Stimulated activated naive CD8-positive, alpha-beta T cell treated with anti-CD3 and anti-CD28 coated beads, Interleukin-15, Interleukin-2, amounts not matched to agents 100 U/mL and 50 U/mL, for 24 hours (primary cell): ENCODE results near the gene HEPH.
"Not testable (repeated sequence)": the region's sequence is repeated elsewhere in the genome, so short reads cannot be mapped to it uniquely, and the experiment has no call there.

Source experiments
- ATAC-seq: fragments of 150-1000 bp; cut with Tn5 transposase; one replicate; pipeline ENCODE4 v1.10.0; 2021
- DNase-seq: peaks from one replicate; pipeline ENCODE4 v3.0.0; 2021

HEPH gene, protein sequence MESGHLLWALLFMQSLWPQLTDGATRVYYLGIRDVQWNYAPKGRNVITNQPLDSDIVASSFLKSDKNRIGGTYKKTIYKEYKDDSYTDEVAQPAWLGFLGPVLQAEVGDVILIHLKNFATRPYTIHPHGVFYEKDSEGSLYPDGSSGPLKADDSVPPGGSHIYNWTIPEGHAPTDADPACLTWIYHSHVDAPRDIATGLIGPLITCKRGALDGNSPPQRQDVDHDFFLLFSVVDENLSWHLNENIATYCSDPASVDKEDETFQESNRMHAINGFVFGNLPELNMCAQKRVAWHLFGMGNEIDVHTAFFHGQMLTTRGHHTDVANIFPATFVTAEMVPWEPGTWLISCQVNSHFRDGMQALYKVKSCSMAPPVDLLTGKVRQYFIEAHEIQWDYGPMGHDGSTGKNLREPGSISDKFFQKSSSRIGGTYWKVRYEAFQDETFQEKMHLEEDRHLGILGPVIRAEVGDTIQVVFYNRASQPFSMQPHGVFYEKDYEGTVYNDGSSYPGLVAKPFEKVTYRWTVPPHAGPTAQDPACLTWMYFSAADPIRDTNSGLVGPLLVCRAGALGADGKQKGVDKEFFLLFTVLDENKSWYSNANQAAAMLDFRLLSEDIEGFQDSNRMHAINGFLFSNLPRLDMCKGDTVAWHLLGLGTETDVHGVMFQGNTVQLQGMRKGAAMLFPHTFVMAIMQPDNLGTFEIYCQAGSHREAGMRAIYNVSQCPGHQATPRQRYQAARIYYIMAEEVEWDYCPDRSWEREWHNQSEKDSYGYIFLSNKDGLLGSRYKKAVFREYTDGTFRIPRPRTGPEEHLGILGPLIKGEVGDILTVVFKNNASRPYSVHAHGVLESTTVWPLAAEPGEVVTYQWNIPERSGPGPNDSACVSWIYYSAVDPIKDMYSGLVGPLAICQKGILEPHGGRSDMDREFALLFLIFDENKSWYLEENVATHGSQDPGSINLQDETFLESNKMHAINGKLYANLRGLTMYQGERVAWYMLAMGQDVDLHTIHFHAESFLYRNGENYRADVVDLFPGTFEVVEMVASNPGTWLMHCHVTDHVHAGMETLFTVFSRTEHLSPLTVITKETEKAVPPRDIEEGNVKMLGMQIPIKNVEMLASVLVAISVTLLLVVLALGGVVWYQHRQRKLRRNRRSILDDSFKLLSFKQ

DNA sequence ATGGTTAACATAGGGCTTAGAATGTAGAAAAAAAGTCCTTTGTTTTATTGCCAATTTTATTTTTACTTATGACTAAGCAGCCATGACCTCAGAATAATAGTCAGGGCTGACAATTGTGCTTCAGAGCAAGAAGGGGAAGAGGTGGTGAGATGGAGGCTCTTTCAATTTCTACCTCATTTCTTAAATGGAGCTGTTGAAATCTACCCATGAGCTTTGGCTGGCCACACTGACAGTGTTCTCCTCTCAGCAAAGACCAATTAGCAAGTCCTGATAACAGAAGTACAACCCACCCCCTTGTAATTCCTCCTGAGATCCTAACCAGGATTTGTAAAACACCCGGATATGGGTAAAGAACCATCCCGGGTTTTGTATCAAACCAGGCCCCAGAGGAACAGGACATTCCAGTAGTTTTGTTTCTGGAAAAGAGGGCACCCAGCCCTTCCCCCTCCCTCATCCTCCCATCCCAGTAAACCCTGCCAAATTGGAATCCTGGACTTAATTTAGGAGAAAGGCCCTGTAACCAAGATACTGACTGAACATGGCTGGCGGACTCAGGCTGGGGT, at the start of gene HEPH:
Gene HEPH (plus strand): TSS at position 399 of the 563 bp plus-strand sequence. CDS start 6,324 bp downstream, outside the sequence.
- ATAC-seq: no peak
- DNase-seq: no peak

DNA sequence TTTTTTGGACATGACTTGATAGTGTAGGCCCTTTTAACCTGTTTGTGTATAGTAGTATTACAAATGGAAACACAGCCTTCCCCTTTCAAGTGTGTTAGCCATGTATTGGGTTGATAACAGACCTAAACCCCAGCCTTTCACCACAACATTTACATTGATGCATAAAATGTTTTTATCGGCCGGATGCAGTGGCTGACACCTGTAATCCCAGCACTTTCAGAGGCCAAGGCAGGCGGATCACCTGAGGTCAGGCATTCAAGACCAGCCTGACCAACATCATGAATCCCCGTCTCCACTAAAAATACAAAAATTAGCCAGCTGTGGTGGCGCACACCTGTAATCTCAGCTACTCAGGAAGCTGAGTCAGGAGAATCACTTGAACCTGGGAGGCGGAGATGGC, 45.3 kb upstream of the HEPH start:
- DNase-seq, ATAC-seq: not testable (repeated sequence)

DNA sequence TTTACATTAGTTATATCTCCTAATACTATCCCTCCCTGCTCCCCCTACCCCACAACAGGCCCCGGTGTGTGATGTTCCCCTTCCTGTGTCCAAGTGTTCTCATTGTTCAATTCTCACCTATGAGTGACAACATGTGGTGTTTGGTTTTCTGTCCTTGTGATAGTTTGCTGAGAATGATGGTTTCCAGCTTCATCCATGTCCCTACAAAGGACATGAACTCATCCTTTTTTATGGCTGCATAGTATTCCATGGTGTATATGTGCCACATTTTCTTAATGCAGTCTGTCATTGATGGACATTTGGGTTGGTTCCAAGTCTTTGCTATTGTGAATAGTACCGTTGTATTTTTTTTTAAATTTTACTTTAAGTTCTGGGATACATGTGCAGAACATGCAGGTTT, 42.7 kb upstream of the HEPH start:
- DNase-seq, ATAC-seq: not testable (repeated sequence)

DNA sequence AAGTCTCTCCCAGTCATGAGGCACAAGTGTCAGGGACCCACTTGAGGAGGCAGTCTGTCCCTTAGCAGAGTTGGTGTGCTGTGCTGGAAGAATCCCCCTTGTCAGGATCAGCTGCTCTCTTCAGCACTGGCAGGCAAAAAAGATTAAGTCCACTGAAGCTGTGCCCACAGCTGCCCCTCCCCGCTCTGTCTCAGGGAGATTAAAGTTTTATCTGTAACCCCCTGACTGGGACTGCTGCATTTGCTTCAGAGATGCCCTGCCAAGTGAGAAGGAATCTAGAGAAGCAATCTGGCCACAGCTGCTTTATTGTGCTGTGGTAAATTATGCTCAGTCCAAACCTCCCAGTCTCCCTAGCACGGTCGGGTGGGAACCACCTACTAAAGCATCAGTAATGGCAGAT, 37.4 kb upstream of the HEPH start:
- ATAC-seq (no peak), DNase-seq (no peak)

DNA sequence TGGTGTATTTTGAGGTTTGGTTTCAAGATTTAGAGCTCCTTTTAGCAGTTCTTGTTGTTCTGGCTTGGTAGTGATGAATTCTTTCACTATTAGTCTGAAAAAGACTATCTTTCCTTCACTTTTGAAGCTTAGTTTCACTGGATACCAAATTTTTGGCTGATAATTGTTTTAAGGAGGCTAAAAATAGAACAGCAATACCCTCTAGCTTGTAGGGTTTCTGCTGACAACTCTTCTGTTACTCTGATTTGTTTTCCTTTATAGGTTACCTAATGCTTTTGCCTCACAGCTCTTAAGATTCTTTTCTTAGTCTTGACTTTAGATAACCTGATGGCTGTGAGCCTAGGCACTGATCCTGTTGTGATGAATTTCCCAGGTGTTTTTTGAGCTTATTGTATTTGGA, 33.6 kb upstream of the HEPH start:
- DNase-seq: no peak
- no peak for ATAC-seq

DNA sequence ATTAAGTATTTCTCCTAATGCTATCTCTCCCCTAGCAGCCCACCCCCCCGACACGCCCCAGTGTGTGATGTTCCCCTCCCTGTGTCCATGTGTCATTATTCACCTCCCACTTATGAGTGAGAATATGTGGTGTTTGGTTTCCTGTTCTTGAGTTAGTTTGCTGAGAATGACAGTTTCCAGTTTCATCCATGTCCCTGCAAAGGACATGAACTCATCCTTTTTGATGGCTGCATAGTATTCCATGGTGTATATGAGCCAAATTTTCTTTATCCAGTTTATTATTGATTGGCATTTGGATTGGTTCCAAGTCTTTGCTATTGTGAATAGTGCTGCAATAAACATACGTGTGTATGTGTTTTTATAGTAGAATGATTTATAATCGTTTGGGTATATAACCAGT, 28.8 kb upstream of the HEPH start:
- not testable (repeated sequence) for ATAC-seq, DNase-seq

DNA sequence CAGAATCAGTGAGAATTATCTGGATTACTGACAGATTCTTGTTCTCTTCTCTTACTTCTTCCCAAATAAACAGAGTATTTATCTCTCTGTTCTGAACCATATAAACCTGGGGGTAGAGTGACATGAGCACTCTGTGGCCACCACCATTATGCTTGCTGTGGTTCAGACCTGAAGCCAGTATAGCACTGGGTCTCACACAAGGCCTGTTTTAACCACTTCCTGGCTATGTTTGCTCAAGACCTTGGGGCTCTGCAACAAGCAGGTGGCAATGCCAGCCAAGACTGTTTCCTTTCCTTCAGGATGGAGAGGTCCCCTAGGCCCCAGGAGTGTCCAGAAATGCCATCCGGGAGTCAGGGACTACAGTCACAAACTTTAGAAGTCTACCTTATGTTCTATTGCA, 21.7 kb upstream of the HEPH start:
- DNase-seq (no peak), ATAC-seq (no peak)

DNA sequence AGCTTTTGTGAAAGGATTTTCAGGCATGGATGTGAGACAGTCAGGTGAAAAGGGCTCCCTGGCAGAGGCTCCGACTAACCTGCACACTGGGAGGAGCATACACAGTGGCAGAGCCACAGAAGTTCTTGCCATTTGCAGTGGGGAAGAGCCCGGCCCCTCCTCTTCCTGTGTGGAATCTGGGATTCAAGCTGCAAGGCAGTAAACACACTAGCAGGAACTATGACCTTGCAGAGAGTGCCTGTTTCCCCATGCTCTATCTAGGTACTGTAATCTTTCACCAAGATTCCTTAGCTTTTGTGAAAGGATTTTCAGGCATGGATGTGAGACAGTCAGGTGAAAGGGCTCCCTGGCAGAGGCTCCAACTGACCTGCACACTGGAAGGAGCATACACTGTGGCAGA, 19.8 kb upstream of the HEPH start:
- ATAC-seq (no peak), DNase-seq (no peak)

DNA sequence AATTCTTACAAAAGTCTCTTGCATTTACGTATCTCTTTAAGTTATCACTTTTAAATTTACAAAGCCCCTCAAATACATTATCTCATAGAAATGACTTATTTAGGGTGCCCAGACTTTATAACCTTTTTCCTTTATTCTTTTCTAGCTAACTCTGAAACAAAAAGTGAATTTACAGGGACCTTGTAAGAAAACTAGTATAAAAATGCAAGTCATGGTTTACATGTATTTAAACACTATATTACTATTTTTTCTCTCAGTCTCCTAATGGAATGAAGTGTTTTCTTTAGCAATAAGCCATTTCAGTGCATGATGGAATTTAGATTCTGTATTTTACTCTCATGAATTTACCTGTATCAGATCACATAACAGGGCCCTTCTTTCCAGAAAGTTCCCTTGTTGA, 14.5 kb upstream of the HEPH start:
- ATAC-seq (no peak), DNase-seq (no peak)

DNA sequence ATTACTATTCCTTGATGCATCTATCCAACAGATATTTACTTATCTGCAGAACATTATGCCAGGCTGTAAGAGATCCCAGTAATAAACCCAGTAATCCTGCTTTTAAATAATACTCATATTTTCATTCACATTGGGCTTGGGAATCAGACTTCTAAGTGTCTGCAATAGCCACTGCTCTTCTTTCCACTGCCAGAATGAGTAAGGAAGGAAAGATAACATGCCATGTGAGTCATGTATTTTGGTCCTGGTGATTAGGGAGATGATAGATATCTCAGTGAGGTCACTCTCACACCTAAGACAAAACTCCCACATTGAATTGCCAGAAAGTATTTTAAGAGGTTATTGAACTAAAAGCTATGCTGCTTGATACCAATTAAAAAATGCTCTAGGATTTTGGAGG, 13.9 kb upstream of the HEPH start:
- no peak for ATAC-seq
- DNase-seq: no peak

DNA sequence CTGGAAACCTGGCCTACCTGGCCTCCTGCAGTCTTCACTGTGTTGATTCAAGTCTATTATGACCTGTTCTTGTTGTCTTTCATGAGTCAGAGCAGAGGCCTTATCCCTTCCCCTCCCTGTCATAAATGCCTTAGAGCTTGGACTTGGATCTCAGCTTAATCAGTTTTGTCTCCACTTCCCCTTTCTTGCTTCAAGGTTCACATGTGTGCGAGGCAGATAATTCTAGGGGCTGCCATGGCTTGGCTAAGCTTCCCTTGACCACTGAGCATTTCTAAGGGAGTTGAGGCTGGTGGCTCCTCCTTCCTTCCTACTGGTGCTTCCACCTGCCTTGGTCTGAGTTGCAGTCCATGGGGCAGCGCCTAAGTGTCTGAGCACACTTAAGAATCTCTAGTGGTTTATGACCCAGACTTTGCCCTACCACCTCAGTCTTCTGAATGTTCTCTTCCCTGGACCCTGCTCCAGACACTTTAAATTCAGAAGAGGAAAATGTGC, 1.7 kb upstream of the HEPH start:
- ATAC-seq (no peak), DNase-seq (no peak)

DNA sequence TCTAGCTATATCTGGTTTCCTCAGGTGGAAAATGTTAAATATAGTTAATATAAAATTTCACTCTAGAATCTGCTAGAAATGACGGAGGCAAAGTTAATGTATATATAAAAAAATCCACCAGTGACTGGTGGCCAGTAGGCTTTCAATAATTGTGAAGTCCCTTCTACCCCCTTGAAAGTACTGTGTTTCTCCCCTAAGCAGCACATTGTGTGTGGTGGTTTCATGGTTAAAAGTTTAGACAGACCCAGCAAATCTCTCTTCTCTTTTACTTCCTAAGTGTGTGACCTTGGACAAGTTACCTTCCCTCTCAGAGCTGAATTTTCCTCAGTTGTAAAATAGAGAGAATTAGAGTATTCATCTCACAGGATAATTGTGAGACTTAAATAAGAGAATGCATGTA, 600 bp upstream of the HEPH start:
- no peak for ATAC-seq

DNA sequence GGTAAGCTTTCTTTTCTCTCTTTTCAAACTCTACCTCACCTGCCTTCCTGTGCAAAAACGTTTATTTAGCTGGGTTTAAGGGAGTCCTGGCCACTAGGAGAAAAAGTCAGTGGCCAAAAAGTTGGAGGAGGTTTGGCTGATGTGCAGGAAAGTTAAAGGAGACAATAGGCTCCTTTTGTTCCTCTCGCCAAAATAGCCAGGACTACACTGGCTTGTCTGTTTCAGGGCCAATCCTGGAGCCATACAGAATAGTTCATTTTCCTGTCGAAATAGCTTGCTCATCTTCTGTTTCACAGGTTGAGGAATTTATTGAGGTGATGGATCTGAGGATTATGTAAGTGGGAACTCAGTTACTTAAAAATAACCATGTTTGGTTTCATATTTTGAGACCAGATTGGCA, 423 bp downstream of the HEPH start:
- no peak for ATAC-seq
- DNase-seq: no peak

More for the DNA sequence above, 600 bp upstream of the HEPH start:
- DNase-seq: no peak

DNA sequence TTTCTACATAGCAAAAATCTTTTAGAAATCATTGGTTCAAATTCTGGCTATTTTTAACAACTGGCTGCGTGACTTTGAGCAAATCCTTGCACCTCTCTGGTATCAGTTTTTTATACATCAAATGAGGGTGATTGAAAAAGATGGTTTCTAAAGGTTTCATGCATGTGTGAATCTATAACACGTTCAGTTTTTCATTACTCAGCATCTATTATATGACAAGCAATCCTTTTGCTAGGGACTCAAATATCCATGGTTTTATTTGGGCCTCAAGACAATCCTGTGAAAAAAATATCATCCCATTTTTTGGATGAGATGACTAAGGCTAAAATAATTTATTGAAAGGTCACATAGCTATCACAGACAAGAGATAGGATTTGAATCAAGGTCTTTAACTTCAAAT, 884 bp downstream of the HEPH start:
- DNase-seq (no peak), ATAC-seq (no peak)

DNA sequence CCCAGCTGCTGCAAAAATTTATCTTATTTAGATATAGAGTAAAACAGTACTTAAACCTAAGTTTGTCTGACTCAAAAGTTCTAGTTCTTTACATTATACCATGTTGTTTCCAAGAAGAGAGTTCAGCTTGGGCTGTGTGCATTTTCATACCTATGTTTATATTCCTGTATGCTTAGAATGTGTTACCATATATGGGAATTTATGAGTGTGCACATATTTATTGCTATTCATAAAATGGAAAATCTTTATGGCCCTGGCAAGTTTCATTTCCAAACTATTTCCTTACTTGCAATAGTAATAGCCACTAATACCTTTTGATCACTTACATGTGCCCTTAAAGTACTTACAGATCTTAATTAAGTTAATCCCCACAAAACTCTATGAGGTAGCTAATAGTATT, 2.6 kb downstream of the HEPH start:
- ATAC-seq: no peak

DNA sequence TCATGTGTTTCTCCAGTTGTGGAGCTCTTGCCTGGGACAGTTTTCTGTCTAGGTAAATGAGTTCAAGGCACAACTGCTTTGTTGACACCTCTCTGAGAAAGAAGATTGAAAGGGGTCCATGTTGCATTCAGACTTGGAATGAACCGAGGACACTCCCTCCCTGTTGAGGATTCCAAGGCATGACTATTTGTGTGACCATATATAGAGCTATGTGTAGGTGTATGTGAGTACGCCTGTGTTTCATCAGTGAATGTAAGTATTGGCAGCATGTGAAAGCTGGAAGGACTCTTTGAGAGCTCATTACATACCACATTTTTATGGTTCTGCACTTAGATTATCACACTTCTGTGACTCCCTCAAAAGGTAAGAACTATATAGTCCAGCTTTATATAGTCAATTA, 3.4 kb downstream of the HEPH start:
- DNase-seq (no peak), ATAC-seq (no peak)

More for the DNA sequence above, 2.6 kb downstream of the HEPH start:
- DNase-seq: no peak

DNA sequence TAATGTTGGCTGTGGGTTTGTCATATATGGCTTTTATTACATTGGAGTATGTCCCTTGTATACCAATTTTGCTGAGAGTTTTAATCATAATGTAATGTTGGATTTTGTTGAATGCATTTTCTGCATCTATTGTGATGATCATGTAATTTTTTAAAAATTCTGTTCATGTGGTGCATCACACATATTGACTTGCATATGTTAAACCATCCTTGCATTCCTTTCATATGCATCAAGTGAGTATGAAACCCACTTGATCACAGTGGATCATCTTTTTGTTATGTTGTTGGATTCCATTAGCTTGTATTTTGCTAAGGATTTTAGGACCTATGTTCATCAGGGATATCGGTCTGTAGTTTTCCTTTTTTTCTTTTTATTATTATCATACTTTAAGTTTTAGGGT, 12.1 kb downstream of the HEPH start:
- ATAC-seq (no peak), DNase-seq (no peak)

DNA sequence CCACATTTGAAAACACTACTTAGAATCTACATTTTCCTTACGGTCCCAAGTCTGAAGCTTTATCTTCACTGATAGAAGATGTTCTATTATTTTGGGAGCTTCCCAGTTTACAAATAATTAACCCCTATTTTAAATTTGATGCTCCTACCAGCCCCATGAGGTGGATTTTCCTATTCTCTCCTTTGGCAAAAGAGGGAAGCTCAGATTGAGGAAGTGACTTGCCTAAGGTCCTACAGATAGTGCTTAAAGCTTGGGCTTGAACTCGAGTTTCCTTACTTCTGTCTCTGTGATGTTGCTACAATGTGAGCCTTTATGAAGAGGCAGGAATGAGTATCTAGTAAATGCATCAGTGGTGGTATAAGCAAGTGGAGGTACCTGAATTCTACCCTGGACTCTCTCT, 27.5 kb downstream of the HEPH start:
- no peak for DNase-seq
- ATAC-seq: no peak

DNA sequence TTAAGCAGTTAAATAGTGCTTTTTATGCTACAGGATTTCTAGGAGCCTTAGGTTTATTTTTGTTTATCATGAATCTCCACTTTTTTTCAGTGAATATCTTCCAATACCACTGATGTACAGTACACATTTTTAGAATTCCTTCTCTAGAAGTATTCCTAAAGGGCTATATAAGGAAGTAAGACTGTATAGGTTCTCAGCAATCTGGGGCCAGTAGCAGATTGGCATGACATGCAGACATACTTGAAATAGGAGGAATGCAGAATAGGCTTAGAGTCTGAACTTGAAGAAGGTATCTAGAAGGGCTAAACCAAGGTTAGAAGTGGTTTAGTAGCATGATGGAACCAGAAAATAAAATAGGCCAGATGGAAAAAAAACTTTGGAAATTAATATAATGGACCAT, 29.8 kb downstream of the HEPH start:
- DNase-seq (no peak), ATAC-seq (no peak)

DNA sequence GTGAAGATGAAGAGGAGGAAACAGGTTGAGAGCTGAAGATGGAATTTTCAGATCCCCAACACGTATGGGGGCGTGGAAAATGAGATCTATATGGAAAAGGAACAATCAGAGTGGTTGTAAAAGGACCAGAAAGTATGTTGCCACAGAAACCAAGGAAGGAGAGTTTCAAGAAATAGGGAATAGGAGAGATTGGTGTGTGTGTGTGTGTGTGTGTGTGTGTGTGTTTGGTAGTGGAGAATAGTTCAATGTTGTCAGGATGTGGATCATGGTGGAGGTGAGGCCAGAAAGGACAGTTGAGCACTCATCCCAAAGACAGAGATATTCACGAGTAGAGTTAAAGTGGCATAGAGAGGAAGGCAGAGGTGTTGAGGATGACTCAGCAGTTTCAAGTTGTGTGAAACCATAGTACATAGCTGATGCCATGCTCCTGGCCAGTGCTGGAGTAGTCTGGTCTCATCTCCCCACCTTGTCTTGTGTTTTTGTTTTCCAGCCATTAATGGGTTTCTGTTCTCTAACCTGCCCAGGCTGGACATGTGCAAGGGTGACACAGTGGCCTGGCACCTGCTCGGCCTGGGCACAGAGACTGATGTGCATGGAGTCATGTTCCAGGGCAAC, 36.1 kb downstream of the HEPH start:
- ATAC-seq (no peak), DNase-seq (no peak)

DNA sequence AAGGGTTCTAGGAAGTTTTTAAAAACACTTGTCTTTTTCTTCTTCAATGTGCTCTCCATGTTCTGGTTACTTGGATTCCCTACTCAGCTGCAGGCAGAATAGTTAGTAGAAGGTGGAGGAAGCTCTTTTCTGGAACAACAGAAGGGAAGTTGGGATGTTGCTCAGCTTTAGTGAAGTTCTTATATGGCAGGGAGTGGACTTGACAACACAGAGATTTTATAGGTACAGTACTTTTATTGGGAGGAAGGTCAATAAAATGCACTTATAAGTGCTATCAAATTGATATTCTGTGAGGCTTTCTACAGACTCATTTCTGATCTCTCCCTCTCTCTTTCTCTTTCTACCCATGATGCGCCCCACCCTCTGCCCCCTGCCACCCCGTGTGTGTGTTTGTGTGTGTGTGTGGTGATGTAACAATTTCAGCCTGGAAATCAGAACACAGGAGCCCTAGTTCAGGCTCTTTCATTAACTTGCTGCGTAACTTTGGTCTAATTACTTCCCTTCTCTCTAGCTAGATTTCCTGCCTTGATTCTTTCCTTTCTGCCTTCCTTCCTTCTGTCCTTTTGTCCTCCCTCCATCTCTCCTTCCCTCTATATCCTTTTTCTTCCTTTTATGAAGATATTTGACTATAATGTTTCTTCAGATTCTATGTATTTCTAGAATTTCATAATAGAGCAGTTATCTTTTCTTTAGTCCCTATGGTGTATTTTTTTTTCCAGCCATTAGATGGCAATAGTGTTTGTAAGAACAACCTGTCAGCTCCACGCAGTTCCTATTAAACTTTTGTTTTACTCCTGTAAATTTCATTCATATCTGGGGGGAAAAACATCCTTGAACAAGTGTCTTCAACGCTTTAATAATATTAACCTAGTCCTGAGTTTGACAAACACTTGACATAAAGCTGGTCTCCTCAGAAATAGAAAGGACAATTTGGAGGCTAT, 37.1 kb downstream of the HEPH start:
- no peak for DNase-seq
- ATAC-seq: no peak
